Skin of body (tissue), 2 donors: Measurements from ENCODE around the gene TXNRD3. TPM values are rescaled to one million over a fixed set of nuclear protein-coding genes. Genes with fewer than 3 reads are reported as not detected.

Source experiments
- DNase-seq: peaks from one replicate; lab custom pipeline; 2025; lab: John Stamatoyannopoulos, UW
- total RNA-seq: library from RNA; depleted of rRNA; stranded (reverse); fragments of >200 nt; gene quantifications from one replicate; pipeline ENCODE4 v1.2.3, GENCODE V29; 2014

The TXNRD3 gene
- total RNA-seq, 1 donor from 2014 or later, result 13.6 TPM

- DNase-seq, result no peak
Measured at GRCh38 chr3:126672340-126672739, 17.4 kb upstream of the TXNRD3 start.

- DNase-seq, result no peak
Measured at GRCh38 chr3:126671521-126671920, 16.6 kb upstream of the TXNRD3 start.

GRCh38 chr3:126668450-126669401 lies 13.8 kb upstream of the TXNRD3 start:
- no peak for DNase-seq

GRCh38 chr3:126667631-126668449 lies 12.9 kb upstream of the TXNRD3 start:
- DNase-seq, result no peak

- no peak for DNase-seq
Measured at GRCh38 chr3:126666658-126667528, 12.0 kb upstream of the TXNRD3 start.

- no peak for DNase-seq
Measured at GRCh38 chr3:126665959-126666657, 11.2 kb upstream of the TXNRD3 start.

- DNase-seq, result no peak
Measured at GRCh38 chr3:126665221-126665936, 10.5 kb upstream of the TXNRD3 start.

- no peak for DNase-seq
Measured at GRCh38 chr3:126664591-126665214, 9.8 kb upstream of the TXNRD3 start.

GRCh38 chr3:126663750-126664149 lies 8.8 kb upstream of the TXNRD3 start:
- no peak for DNase-seq

GRCh38 chr3:126663257-126663656 lies 8.3 kb upstream of the TXNRD3 start:
- no peak for DNase-seq

GRCh38 chr3:126661532-126662364 lies 6.8 kb upstream of the TXNRD3 start:
- DNase-seq, result no peak

GRCh38 chr3:126659915-126660886 lies 5.3 kb upstream of the TXNRD3 start:
- DNase-seq, result no peak

- DNase-seq, result no peak
Measured at GRCh38 chr3:126658584-126658983, 3.7 kb upstream of the TXNRD3 start.

- DNase-seq, result no peak
Measured at GRCh38 chr3:126657901-126658300, 3.0 kb upstream of the TXNRD3 start.

GRCh38 chr3:126656371-126657134 lies 1.6 kb upstream of the TXNRD3 start:
- DNase-seq, result no peak

- DNase-seq, result no peak
Measured at GRCh38 chr3:126655887-126656286, 963 bp upstream of the TXNRD3 start.
